HG03280 (cell line): Measurements from ENCODE around the gene TNFAIP2.

Experiments used
- ATAC-seq: cut with Tn5 transposase; IDR thresholded peaks from one replicate; pipeline ENCODE4 v1.9.1; 2021; ENCODE audit warnings: mild to moderate bottlenecking, moderate library complexity; ENCODE audit not compliant: unreplicated experiment

The TNFAIP2 gene

DNA sequence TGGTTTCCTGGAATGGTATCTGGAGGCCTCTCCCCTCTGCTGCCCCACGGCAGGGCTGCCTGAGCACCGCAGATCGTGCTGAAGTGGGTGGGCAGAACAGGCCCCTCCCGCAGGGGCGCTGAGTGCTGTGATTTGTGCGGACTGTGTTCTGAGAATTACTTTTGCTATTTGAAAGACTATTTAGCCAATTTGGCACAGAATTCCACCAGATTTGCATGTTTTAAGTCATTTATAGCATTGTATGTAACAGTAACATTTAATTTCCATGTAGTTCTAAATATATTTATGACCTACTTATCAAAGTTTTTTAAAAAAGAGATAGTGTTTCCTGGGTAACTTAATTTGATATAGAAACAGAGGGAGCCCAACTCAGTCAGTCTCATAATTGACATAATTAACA is 55.3 kb downstream of the TNFAIP2 start:
- no peak for ATAC-seq

GRCh38 chr14:103179094-103179493 is 55.8 kb downstream of the TNFAIP2 start:
- ATAC-seq = no peak

DNA sequence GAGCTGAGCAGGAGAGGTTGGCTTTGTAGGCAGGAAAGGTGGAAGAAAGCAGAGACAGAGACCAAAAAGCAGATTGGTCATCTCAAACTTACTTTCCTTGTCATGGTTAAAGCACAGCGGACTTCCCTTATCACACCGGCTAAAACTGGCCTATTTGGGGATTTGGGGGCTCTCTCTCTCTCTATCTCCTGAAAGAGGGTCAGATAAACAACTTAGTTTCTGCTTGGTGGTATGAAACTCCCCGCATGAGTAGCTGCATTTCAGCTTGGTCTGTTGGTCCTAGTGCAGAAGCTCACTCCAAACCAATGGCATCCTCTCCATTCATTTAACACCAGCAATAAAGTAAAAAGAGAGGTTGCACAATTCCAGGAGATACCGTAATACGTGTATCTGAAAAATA is 57.1 kb downstream of the TNFAIP2 start:
- ATAC-seq = no peak

GRCh38 chr14:103184046-103184445 is 60.8 kb downstream of the TNFAIP2 start:
- no peak for ATAC-seq

DNA sequence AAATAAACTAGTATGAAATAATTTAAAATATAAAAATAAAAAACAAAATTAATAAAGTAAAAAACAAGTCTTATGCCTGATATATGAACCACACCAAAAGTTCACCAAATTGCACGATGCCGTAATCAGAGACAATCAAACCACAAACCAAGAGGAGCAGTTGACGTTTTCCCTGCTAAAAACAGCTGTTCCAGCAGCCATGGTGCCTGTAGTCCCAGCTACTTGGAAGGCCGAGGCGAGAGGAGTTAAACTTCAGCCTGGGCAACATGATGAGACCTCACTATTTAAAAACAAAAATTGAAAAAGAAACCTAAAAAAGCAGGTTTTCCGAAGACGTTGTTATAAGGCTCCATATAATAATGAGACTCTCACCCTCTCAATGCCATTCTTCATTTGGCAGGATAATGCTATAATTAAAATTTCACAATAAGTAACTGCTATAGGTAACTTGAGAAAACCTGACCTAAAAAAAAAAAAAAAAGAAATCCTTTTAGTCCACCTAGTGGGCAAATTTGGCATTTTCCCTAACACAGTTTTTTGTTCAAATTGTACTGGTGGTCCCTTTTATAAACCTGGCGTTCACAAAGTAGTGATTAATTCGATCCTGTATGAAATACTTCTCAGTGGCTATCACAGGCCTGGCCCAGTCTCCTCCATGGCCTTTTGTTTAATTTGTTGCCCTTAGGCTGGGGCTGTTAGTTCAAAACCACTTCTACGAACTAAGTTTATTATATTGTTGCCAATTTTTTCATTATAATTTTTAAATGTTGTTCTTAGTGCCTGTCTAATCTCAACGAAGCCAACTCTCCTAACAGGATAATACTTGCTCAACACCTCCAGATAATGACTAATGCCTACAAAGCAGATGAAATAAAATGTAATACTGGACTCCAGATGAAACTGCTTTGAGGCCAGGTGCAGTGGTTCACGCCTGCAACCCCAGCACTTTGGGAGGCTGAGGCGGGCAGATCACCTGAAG is 62.1 kb downstream of the TNFAIP2 start:
- no peak for ATAC-seq

- no peak for ATAC-seq
Measured at GRCh38 chr14:103186241-103186822, 63.1 kb downstream of the TNFAIP2 start.
